Effector memory CD4-positive, alpha-beta T cell (primary cell): ENCODE data around the gene SNAI3.

Experiments used
- DNase-seq, 3 donors: peaks; one replicate each; pipeline ENCODE4 v3.0.0-alpha.2; 2020
- H3K27ac ChIP-seq: 2 replicates; pipeline ENCODE4 v1.7.0; 2013; ENCODE audit warnings: mild to moderate bottlenecking, low read length, moderate library complexity; ENCODE audit not compliant: insufficient read depth, poor library complexity, severe bottlenecking
- H3K27me3 ChIP-seq: replicated peaks from 2 replicates; pipeline ENCODE4 v1.7.0; 2013; ENCODE audit warnings: mild to moderate bottlenecking, low read length; ENCODE audit not compliant: insufficient read depth, control insufficient read depth, poor library complexity, severe bottlenecking
- H3K36me3 ChIP-seq: 2 replicates; pipeline ENCODE4 v1.7.0; 2013; ENCODE audit warnings: mild to moderate bottlenecking, low read length, moderate library complexity; ENCODE audit not compliant: control insufficient read depth, insufficient read depth
- H3K4me1 ChIP-seq: 2 replicates; pipeline ENCODE4 v1.7.0; 2013; ENCODE audit warnings: low read length, mild to moderate bottlenecking; ENCODE audit not compliant: control insufficient read depth, insufficient read depth, poor library complexity, severe bottlenecking
- H3K4me3 ChIP-seq: 2 replicates; pipeline ENCODE4 v1.7.0; 2013; ENCODE audit warnings: low read length, low read depth, mild to moderate bottlenecking; ENCODE audit not compliant: insufficient read depth, poor library complexity, severe bottlenecking
- H3K9me3 ChIP-seq: 2 replicates; pipeline ENCODE4 v1.7.0; 2013; ENCODE audit warnings: mild to moderate bottlenecking, low read length, moderate library complexity; ENCODE audit not compliant: control insufficient read depth

The SNAI3 gene

DNA sequence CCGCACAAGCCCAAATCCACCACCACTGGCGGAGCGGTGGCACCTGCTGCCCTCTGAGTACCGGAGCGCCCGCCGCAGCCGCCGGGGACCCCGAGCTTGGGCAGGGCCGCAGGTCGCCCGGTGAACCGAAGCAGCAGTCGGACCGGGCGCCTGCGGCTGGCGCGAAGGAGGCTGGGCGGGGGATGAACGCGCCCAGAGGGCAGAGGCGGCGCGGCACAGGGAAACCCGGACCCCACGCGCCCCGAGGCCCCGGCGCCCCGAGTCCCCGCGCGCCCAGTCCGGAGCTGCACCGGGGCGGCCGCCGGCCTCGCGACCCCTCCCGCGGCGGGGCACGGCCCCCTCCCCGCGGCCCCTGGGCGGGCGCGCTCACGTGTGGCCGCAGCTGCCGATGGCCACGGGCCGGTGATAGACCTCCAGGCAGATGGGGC is 19.5 kb upstream of the SNAI3 start:
- Histone ChIP-seq H3K36me3 (no peaks in the 10 kb centered on the region), H3K27me3 (no peaks in the 10 kb centered on the region), H3K4me3 (peak overlapping the region; percentile 80), H3K4me1 (peaks cover 53% of the 10 kb centered on the region), H3K27ac (peak overlapping the region; percentile 88), H3K9me3 (no peaks in the 10 kb centered on the region)
- no peak for DNase-seq

DNA sequence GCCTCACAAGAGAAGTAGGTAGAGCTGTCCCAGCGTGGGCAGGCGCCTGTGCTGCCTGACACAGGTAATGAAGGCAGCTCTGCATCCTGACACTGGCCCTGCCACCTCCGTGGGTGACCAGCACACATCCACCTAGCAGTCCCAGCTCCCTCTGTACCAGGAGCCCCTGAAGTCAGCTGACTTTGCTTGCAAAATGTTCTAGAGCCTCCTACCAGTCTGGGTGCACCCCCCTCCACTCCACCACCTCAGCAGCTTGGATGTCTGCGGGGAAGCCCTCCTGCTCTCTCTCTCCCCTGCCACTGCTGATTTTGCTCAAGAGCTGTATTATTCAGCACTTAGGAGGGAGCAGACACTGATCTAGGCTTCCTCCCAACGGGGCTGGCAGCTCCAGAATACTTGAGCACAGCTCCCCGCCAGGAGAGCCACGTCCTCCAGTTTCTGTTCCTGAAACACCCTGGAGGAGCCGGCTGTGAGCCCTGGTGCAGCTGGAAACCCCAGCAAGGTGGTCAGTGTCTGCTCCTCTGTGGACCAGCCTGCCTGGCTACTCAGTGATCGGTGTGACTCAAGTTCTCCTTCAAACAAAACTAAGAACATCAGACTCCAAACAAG is 18.9 kb upstream of the SNAI3 start:
- no peaks in the 10 kb centered on the region for H3K27me3 ChIP-seq
- H3K27ac ChIP-seq = peak overlapping the region; percentile 88
- H3K36me3 ChIP-seq = peaks cover under 1% of the 10 kb centered on the region
- peak overlapping the region; percentile 80 for H3K4me3 ChIP-seq
- H3K4me1 ChIP-seq = peaks cover 59% of the 10 kb centered on the region
- DNase-seq = peak in 2 of 3 donors; percentile 22 to 48
- H3K9me3 ChIP-seq = no peaks in the 10 kb centered on the region

- Histone ChIP-seq H3K27me3 (no peaks in the 10 kb centered on the region), H3K4me3 (peak overlapping the region; percentile 80), H3K36me3 (peaks cover 15% of the 10 kb centered on the region), H3K4me1 (peaks cover 74% of the 10 kb centered on the region), H3K9me3 (no peaks in the 10 kb centered on the region), H3K27ac (peak overlapping the region; percentile 88)
- peak; percentile 63 to 70 (median 65) for DNase-seq
These were observed 17.4 kb upstream of the SNAI3 start for GRCh38 chr16:88703486-88704309.

- Histone ChIP-seq H3K27ac (peak overlapping the region; percentile 88), H3K27me3 (no peaks in the 10 kb centered on the region), H3K9me3 (no peaks in the 10 kb centered on the region), H3K4me3 (peak overlapping the region; percentile 80), H3K4me1 (peaks cover 84% of the 10 kb centered on the region), H3K36me3 (peaks cover 26% of the 10 kb centered on the region)
- no peak for DNase-seq
These were observed 16.3 kb upstream of the SNAI3 start for GRCh38 chr16:88702371-88703210.

DNA sequence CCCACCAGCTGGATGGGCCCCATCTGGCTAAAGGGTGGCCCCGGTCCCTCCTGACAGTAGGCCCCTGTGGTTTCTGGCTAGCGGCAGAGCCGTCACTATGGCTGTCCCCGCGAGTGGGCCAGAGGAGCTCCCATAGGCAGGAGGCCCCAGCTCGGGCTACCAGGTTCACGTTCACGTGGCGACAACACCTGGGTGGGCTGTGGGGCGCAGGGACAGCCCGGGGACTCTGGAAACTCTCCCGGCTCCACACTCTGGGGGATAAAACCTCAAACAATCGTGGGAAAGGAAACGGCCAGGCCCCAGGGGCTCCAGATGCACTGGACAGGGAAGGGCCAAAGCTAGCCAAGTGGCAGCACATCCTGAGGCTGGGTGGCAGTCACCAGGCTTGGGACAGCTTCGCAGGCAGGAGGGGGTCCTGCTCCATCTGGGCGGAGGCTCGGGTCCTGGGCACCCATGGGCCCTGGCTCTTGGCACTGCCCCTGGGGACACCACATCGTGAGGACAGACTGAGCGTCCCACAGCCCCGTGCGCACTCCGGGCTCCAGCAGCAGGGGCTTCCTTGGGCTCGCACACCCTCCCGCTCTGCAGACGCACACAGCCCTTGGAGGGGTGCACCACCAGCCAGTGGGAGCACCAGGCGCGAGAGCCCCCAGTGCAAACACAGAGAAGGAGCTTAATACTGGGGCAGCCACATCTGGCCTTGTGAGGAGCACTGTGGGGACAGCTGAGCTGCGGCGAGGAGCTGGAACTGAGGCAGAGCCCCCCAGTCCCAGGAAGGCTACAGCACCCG is 15.5 kb upstream of the SNAI3 start:
- DNase-seq = no peak
- peak overlapping the region; percentile 88 for H3K27ac ChIP-seq
- no peaks in the 10 kb centered on the region for H3K9me3 ChIP-seq
- peaks cover 81% of the 10 kb centered on the region for H3K4me1 ChIP-seq
- peak overlapping the region; percentile 80 for H3K4me3 ChIP-seq
- H3K36me3 ChIP-seq = peaks cover 34% of the 10 kb centered on the region
- H3K27me3 ChIP-seq = no peaks in the 10 kb centered on the region

- Histone ChIP-seq H3K9me3 (no peaks in the 10 kb centered on the region), H3K27me3 (no peaks in the 10 kb centered on the region), H3K4me3 (peak overlapping the region; percentile 80), H3K4me1 (peaks cover 78% of the 10 kb centered on the region), H3K27ac (peak overlapping the region; percentile 88), H3K36me3 (peaks cover 43% of the 10 kb centered on the region)
- DNase-seq = peak; percentile 95 to 96 (median 96)
These were observed 14.6 kb upstream of the SNAI3 start for GRCh38 chr16:88700636-88701482.

DNA sequence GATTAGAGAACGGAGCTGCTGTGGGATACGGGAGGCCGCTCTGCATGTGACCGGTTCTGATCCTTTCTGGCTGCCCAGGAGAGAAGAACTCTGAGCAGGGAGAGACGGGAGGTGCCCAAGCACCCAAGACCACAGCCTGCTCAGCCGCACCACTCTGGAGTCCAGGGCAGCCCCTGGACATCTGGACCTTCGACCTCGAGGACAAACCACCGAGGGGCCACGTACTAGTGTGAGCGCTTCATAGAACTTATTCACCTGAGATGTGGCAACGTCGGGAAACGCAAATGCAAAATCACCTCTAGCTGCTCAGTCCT is 14.0 kb upstream of the SNAI3 start:
- peaks cover 78% of the 10 kb centered on the region for H3K4me1 ChIP-seq
- peak overlapping the region; percentile 80 for H3K4me3 ChIP-seq
- peak overlapping the region; percentile 88 for H3K27ac ChIP-seq
- peaks cover 47% of the 10 kb centered on the region for H3K36me3 ChIP-seq
- H3K27me3 ChIP-seq = no peaks in the 10 kb centered on the region
- no peak for DNase-seq
- no peaks in the 10 kb centered on the region for H3K9me3 ChIP-seq

DNA sequence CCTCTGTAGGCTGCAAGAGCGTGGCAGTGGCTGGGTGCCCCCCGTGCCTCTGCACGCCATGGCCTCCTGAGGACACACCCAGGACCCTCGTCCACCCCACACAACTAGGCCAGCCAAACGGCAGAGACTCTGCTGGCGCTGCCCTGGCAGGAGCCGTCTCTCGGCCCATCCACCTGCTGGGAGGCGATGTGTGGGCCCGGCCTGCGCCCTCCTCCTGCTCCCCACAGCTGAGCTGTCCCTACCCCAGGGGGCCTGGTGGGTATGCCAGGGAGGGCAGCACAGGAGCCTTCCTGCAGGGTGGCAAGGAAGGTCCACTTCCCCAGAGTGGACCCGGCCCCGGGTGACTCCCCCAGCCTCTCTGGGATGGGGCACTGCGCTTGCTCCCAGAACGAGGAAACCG is 12.9 kb upstream of the SNAI3 start:
- Histone ChIP-seq H3K4me3 (no peak overlapping the region), H3K4me1 (peaks cover 74% of the 10 kb centered on the region), H3K27ac (peak overlapping the region; percentile 88), H3K36me3 (peaks cover 51% of the 10 kb centered on the region), H3K9me3 (no peaks in the 10 kb centered on the region), H3K27me3 (no peaks in the 10 kb centered on the region)
- DNase-seq = no peak

DNA sequence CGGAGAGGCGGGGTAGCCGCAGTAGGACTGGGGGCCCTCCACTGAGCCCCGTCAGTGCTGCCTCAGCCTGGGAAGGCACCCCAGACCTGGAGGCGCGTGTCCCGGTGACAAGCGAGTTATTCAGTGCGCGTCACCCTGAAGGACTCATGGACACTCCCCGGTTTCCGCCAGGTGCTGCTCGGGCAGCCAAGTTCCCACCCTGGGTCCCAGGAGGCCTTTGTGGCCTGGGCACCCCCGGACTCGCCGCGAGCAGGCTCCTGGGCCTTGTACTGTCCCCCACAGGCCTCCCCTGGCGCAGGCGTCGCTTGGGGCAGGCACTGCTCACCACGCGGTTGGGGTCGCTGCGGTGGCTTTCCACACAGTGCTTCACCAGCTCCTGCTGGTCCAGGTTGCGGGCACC is 12.3 kb upstream of the SNAI3 start:
- no peak for DNase-seq
- Histone ChIP-seq H3K4me3 (no peak overlapping the region), H3K36me3 (peaks cover 51% of the 10 kb centered on the region), H3K27ac (peak overlapping the region; percentile 88), H3K4me1 (peaks cover 74% of the 10 kb centered on the region), H3K27me3 (no peaks in the 10 kb centered on the region), H3K9me3 (no peaks in the 10 kb centered on the region)
